ENCODE measurements around the gene SPACA6.

Gene SPACA6

DNA sequence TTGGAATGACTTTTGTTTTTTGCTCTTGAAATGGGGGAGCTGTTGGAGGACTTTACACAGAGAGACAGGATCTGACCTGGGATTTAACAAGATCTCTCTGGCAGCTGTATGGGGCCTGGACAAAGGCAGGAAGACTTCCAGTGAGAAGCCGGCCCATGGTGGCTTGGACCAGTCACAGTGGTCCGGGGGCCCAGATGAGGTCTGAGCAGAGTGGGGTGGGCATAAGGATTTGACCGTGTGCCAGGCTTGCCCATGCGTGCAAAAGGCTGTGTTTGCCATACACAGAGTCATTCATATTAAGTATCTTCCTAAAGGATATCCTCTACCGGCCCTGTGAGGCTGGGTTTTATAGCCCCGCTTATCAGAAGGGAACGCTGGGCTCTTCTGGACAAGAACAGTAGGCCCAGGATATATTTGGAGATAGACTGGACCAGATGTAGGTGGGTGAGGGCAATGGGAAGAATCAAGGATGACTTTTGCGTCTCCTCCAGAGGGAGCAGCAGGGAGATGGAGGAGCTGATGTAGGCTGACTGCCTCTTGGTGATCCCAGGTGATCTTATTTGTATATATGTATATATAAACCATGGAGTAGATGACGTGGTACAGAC, 4.1 kb downstream of the SPACA6 start:
- TF ChIP-seq, protein P1, sequence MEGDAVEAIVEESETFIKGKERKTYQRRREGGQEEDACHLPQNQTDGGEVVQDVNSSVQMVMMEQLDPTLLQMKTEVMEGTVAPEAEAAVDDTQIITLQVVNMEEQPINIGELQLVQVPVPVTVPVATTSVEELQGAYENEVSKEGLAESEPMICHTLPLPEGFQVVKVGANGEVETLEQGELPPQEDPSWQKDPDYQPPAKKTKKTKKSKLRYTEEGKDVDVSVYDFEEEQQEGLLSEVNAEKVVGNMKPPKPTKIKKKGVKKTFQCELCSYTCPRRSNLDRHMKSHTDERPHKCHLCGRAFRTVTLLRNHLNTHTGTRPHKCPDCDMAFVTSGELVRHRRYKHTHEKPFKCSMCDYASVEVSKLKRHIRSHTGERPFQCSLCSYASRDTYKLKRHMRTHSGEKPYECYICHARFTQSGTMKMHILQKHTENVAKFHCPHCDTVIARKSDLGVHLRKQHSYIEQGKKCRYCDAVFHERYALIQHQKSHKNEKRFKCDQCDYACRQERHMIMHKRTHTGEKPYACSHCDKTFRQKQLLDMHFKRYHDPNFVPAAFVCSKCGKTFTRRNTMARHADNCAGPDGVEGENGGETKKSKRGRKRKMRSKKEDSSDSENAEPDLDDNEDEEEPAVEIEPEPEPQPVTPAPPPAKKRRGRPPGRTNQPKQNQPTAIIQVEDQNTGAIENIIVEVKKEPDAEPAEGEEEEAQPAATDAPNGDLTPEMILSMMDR (IDR thresholded peaks at IDR 0.05; ENCODE audit: control insufficient read depth, insufficient read depth, low read depth, low read length, missing control alignments), result no peak
- DNase-seq (ENCODE audit: low read depth), result no peak
- H3K4me3 ChIP-seq (ENCODE audit: control insufficient read depth, low read depth, low read length), result no peak overlapping the region

- TF ChIP-seq, protein P1 (IDR thresholded peaks at IDR 0.05; ENCODE audit: control insufficient read depth, insufficient read depth, low read depth, low read length, missing control alignments), result no peak
- H3K4me3 ChIP-seq (ENCODE audit: control insufficient read depth, low read depth, low read length), result no peak overlapping the region
- DNase-seq (ENCODE audit: low read depth), result no peak
Measured at GRCh38 chr19:51698296-51698695, 5.2 kb downstream of the SPACA6 start.

DNA sequence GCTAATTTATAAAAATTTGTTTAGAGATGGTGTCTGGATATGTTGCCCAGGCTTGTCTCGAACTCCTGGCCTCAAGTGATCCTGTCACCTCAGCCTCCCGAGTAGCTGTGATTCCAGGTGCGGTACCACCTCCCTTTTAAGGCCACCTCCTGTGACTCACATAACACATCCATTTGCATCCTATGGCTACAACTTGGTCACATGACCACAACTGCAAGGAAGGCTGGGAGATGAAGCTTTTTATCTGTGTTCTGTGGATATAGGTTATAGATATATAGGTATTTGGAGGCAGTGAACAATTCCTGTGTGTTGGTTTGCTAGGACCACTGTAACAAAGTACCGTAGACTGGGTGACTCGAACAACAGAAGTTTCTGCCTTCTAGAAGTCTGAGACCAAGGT, 6.0 kb downstream of the SPACA6 start:
- H3K4me3 ChIP-seq (ENCODE audit: control insufficient read depth, low read depth, low read length), result no peak overlapping the region
- DNase-seq (ENCODE audit: low read depth), result no peak
- TF ChIP-seq, protein P1 (IDR thresholded peaks at IDR 0.05; ENCODE audit: control insufficient read depth, insufficient read depth, low read depth, low read length, missing control alignments), result no peak

DNA sequence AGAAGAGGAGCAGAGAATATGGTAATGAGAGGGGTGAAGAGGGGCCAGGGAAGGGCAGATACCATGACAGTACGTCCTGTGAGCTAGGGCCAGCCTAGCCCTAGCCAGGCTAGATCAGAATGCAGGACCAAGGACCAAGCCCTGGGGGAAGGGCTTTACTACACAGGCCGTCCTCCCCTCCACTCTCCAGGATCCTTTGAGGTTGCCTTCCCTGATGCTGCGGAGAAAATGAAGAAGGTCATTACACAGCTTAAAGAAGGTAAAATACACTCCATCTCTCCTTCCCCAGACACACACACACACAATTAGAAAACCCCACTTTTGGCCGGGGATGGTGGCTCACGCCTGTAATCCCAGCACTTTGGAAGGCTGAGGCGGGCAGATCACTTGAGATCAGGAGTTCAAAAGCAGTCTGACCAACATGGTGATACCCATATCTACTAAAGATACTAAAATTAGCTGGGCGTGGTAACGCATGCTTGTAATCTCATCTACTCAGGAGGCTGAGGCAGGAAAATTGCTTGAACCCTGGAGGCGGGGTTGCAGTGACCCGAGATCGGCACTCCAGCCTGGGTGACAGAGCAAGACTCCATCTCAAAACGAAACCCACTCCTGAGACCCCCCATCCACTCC, 8.5 kb downstream of the SPACA6 start:
- TF ChIP-seq, protein P1 (IDR thresholded peaks at IDR 0.05; ENCODE audit: control insufficient read depth, insufficient read depth, low read depth, low read length, missing control alignments), result no peak
- no peak overlapping the region for H3K4me3 ChIP-seq (ENCODE audit: control insufficient read depth, low read depth, low read length)
- DNase-seq (ENCODE audit: low read depth), result no peak

DNA sequence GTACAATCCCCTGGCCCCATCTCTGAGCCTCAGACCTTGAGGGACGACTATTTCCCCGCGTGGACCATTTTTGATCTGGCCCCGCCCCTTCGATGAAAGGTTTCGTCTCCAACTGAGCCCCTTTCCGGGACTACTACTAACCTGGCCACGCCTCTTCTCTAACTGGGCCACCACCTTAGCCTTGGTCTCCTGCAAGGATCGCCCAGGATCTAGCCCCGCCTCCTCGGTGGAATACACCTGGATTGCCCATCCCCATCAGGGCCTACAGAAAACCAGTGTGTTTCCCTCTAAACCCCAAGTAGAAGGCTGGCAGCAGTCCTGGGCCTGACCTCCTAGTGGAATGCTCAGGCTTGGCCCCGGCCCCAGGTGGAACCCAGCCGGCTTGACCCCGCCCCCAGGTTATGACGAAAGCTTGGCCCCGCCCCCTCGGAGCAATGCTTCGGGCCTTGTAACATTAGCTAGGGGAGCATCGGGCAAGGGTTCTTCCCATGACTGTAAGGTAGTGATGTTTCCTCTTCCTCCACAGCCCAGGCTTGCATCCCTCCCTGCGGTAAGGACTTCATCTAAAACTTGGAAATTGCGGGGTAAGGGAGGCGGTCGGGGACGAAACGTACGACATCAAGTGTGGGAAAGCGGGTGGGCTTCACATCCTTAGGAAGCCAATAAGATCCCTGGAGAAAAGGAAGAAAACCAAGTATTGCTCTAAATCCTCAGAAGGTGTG, 9.1 kb downstream of the SPACA6 start:
- TF ChIP-seq, protein P1 (IDR thresholded peaks at IDR 0.05; ENCODE audit: control insufficient read depth, insufficient read depth, low read depth, low read length, missing control alignments), result no peak
- H3K4me3 ChIP-seq (ENCODE audit: control insufficient read depth, low read depth, low read length), result no peak overlapping the region
- DNase-seq (ENCODE audit: low read depth), result no peak

DNA sequence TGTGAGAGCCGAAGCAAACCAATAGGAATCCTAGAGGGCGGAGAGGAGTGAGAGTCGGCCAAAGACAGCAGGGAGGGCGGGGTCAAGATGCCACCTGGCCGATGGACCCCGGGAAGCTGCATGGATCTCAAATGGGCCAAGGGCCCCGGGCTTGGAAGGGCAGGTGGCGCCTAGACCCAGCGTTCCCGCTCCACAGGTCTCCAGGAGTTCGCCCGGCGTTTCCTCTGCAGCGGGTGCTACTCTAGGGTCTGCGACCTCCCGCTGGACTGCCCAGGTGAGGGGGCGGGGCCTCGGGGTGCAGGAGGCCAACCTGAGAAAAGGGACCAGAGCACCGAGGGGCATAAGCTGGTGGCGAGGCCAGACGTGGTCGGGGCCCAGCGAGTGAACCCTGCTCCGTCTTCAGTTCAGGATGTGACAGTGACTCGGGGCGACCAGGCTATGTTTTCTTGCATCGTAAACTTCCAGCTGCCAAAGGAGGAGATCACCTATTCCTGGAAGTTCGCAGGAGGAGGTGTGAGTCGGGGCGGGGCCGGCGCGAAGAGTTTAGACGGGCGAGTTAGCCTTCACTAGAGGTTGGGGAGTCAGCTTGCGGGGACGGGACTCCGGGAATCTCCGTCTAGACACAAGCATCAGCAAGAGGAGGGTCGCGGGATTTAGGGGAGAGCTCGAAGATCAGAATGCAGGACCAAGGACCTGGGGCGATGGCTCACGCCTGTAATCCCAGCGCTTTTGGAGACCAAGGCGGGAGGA, 9.9 kb downstream of the SPACA6 start:
- TF ChIP-seq, protein P1 (IDR thresholded peaks at IDR 0.05; ENCODE audit: control insufficient read depth, insufficient read depth, low read depth, low read length, missing control alignments), result no peak
- H3K4me3 ChIP-seq (ENCODE audit: control insufficient read depth, low read depth, low read length), result no peak overlapping the region
- DNase-seq (ENCODE audit: low read depth), result no peak
